ENCODE measurements around the gene UBR4. TPM values are rescaled to one million over a fixed set of nuclear protein-coding genes. Genes with fewer than 3 reads are reported as not detected.

The UBR4 gene
- total RNA-seq, 2 experiments from 2014 or later = 121 to 126 TPM

DNA sequence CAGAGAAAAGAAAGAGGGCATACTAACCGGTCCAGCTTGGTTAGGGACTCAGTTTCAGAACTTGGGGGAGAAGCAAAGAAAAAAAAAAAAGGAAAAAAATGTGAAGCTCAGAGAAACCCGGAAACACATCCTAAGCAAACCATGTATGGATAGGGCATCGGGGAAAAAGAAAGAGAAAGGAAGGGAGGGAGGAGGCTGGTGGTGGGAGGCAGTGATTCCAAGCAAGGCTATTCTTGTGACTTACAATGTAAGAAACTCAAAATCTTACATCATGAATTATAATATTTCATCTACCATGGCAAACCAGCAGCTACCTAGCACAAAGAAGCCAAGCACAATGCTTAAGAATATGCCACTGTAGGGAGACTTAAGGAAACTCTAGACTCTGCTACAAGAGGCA is 60.3 kb downstream of the UBR4 start:
- H4K20me1 ChIP-seq (ENCODE audit: insufficient read depth, low read length) = no peaks in the 10 kb centered on the region
- intact Hi-C loops (cut with micrococcal nuclease; ENCODE audit: unreplicated experiment) = no loop called here
- ChIA-PET POLR2A (interaction anchor here (0.7 kb wide), 1 partner anchor 55 kb away, joined by 3 read pairs; no protein-coding TSS in a partner anchor), CTCF (ENCODE audit: unreplicated experiment) (no interaction called here)
- no peak overlapping the region for H3K4me2 ChIP-seq (ENCODE audit: low read length)
- no peak overlapping the region for H2AFZ ChIP-seq (ENCODE audit: low read length)
- H3K4me1 ChIP-seq (ENCODE audit: insufficient read depth, low read length, poor library complexity, severe bottlenecking) = no peaks in the 10 kb centered on the region
- no peaks in the 10 kb centered on the region for H3K9me2 ChIP-seq (ENCODE audit: insufficient read depth, low read length)
- no peaks in the 10 kb centered on the region for H3K9me3 ChIP-seq (ENCODE audit: low read length)
- BruUV-seq (replicated peaks) = no TSS peak
- no peak for TF ChIP-seq EZH2phosphoT487 (IDR thresholded peaks at IDR 0.05; ENCODE audit: borderline replicate concordance, low read depth, low read length)
- no peak for DNase-seq (ENCODE audit: low spot score)
- H3K79me2 ChIP-seq (ENCODE audit: insufficient read depth, low read depth, low read length) = no peaks in the 10 kb centered on the region
- peaks cover 100% of the 10 kb centered on the region for H3K36me3 ChIP-seq (ENCODE audit: insufficient read depth, low read length)
- no peak overlapping the region for H3K4me3 ChIP-seq (ENCODE audit: low read depth, low read length, poor library complexity, severe bottlenecking)
- H3K27ac ChIP-seq (ENCODE audit: low read depth, low read length, poor library complexity, severe bottlenecking) = no peak overlapping the region

DNA sequence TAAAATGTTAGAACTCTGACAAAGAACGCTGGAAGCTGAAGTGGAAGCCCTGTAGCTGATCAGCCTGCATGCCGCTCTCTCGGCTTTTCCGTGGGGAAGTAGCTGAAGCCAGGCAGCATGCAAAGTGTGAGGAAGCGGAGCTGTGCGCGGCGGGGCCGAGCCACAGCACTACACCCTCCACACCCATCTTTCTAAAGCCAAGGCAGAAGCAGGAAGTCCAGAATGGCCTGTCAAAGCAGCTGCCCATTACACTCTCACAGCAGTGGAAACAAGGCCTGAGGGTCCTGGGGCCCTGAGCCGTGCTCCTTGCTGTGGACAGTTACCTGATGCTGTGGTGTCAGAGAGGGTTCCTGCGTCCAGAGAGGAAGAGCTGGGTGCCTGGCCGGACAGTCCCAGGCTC is 69.6 kb downstream of the UBR4 start:
- no peaks in the 10 kb centered on the region for H3K4me1 ChIP-seq (ENCODE audit: insufficient read depth, low read length, poor library complexity, severe bottlenecking)
- H3K79me2 ChIP-seq (ENCODE audit: insufficient read depth, low read depth, low read length) = no peaks in the 10 kb centered on the region
- BruUV-seq (replicated peaks) = no TSS peak
- no peak overlapping the region for H3K4me3 ChIP-seq (ENCODE audit: low read depth, low read length, poor library complexity, severe bottlenecking)
- H3K36me3 ChIP-seq (ENCODE audit: insufficient read depth, low read length) = peaks cover 97% of the 10 kb centered on the region
- ChIA-PET POLR2A (interaction anchor here (1.2 kb wide), 1 partner anchor 10 kb away, joined by 3 read pairs; no protein-coding TSS in a partner anchor), CTCF (ENCODE audit: unreplicated experiment) (no interaction called here)
- H3K4me2 ChIP-seq (ENCODE audit: low read length) = no peak overlapping the region
- H2AFZ ChIP-seq (ENCODE audit: low read length) = no peak overlapping the region
- intact Hi-C loops (cut with micrococcal nuclease; ENCODE audit: unreplicated experiment) = no loop called here
- DNase-seq (ENCODE audit: low spot score) = no peak
- H3K9me2 ChIP-seq (ENCODE audit: insufficient read depth, low read length) = no peaks in the 10 kb centered on the region
- H4K20me1 ChIP-seq (ENCODE audit: insufficient read depth, low read length) = no peaks in the 10 kb centered on the region
- no peak for TF ChIP-seq EZH2phosphoT487 (IDR thresholded peaks at IDR 0.05; ENCODE audit: borderline replicate concordance, low read depth, low read length)
- TF ChIP-seq, protein P1, sequence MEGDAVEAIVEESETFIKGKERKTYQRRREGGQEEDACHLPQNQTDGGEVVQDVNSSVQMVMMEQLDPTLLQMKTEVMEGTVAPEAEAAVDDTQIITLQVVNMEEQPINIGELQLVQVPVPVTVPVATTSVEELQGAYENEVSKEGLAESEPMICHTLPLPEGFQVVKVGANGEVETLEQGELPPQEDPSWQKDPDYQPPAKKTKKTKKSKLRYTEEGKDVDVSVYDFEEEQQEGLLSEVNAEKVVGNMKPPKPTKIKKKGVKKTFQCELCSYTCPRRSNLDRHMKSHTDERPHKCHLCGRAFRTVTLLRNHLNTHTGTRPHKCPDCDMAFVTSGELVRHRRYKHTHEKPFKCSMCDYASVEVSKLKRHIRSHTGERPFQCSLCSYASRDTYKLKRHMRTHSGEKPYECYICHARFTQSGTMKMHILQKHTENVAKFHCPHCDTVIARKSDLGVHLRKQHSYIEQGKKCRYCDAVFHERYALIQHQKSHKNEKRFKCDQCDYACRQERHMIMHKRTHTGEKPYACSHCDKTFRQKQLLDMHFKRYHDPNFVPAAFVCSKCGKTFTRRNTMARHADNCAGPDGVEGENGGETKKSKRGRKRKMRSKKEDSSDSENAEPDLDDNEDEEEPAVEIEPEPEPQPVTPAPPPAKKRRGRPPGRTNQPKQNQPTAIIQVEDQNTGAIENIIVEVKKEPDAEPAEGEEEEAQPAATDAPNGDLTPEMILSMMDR (conservative IDR thresholded peaks at IDR 0.05; ENCODE audit: low read length) = no peak
- no peak overlapping the region for H3K27ac ChIP-seq (ENCODE audit: low read depth, low read length, poor library complexity, severe bottlenecking)
- no peaks in the 10 kb centered on the region; the same call in 1 of the 2 replicates for H3K9me3 ChIP-seq (ENCODE audit: low read length)

DNA sequence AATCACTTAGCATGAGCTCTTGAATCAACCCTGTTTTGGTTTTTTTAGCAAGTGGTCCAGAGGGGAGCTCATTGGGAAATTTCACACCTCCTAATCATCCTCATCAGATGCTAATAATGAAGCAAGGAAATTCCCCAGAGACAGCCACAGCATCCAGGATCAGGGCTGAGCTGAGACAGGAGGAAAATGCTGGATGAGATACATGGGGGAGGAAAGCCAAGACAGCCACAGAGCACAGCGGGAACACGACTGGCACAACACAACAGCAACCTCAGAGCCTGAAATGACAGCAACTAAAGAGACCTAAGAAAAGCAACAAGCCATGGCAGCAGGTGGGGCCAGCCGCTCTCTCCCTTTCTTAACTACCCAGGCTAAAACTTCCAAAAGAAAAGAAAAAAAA is 70.4 kb downstream of the UBR4 start:
- ChIA-PET CTCF (ENCODE audit: unreplicated experiment) (no interaction called here), POLR2A (interaction anchor here (1.2 kb wide), 1 partner anchor 10 kb away, joined by 3 read pairs; no protein-coding TSS in a partner anchor)
- H3K27ac ChIP-seq (ENCODE audit: low read depth, low read length, poor library complexity, severe bottlenecking) = no peak overlapping the region
- no peak overlapping the region for H3K4me3 ChIP-seq (ENCODE audit: low read depth, low read length, poor library complexity, severe bottlenecking)
- H3K4me1 ChIP-seq (ENCODE audit: insufficient read depth, low read length, poor library complexity, severe bottlenecking) = no peaks in the 10 kb centered on the region
- DNase-seq (ENCODE audit: low spot score) = no peak
- no peak overlapping the region for H3K4me2 ChIP-seq (ENCODE audit: low read length)
- no peak overlapping the region for H2AFZ ChIP-seq (ENCODE audit: low read length)
- H4K20me1 ChIP-seq (ENCODE audit: insufficient read depth, low read length) = no peaks in the 10 kb centered on the region
- H3K36me3 ChIP-seq (ENCODE audit: insufficient read depth, low read length) = peaks cover 97% of the 10 kb centered on the region
- no peaks in the 10 kb centered on the region; the same call in 1 of the 2 replicates for H3K9me3 ChIP-seq (ENCODE audit: low read length)
- no TSS peak for BruUV-seq (replicated peaks)
- H3K79me2 ChIP-seq (ENCODE audit: insufficient read depth, low read depth, low read length) = no peaks in the 10 kb centered on the region
- no peak for TF ChIP-seq EZH2phosphoT487 (IDR thresholded peaks at IDR 0.05; ENCODE audit: borderline replicate concordance, low read depth, low read length)
- TF ChIP-seq, protein P1 (conservative IDR thresholded peaks at IDR 0.05; ENCODE audit: low read length) = no peak
- no peaks in the 10 kb centered on the region for H3K9me2 ChIP-seq (ENCODE audit: insufficient read depth, low read length)
- intact Hi-C loops (cut with micrococcal nuclease; ENCODE audit: unreplicated experiment) = no loop called here

Measured in OCI-LY7 (cell line).